GM18520 (cell line): ENCODE data around the gene CCDC107.

ENCODE experiments used
- ATAC-seq: cut with Tn5 transposase; IDR thresholded peaks from one replicate; pipeline ENCODE4 v1.9.1; 2021; ENCODE audit not compliant: unreplicated experiment

Gene CCDC107

DNA sequence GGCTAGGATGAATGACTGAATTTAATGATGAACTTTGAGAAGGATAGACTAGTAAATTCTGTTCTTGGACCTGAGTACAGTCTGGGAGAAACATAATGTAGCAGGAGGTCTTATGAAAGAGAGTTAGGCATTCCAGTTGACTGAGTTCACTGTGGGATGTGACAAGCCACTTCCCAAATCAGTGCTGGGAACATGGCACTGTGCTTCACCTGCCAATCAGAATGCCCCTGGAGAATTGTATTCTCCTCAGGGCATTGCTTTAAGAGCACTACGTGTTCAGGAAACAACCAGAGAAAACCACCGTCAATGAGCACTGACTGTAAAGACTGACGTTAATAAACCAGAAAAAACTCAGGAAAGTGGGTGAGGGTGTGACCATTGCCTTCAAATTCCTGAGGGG lies 1.2 kb downstream of the CCDC107 start:
- ATAC-seq: no peak

DNA sequence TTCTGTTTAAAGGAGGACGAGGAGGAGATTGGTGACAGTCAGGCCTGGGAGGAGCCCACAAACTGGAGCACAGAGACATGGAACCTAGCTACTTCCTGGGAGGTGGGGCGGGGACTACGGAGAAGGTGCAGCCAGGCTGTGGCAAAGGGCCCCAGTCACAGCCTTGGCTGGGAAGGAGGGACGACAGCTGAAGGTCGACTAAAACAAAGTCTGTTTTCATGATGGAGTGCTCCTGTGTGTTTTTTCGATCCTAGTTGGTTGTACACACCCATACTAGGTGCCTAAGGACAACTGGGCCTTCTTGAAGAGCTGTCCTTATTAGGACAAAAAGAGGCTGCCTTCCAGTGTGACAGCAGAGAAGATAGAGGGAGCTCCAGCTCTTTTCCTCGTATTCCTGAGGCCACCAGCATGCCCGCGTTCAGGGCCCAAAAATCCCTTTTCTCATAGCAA lies 2.9 kb downstream of the CCDC107 start:
- no peak for ATAC-seq

- no peak for ATAC-seq
Measured at GRCh38 chr9:35661756-35662350, 3.8 kb downstream of the CCDC107 start.

- ATAC-seq: no peak
Measured at GRCh38 chr9:35662437-35662836, 4.3 kb downstream of the CCDC107 start.

GRCh38 chr9:35664531-35665470 lies 6.7 kb downstream of the CCDC107 start, which contains the start of gene ARHGEF39:
Gene ARHGEF39, minus strand, starts transcription at chr9:35665195. Its CDS starts 26 bp downstream, at chr9:35665169.
- peak; percentile 72 for ATAC-seq

GRCh38 chr9:35665471-35665818 lies 7.4 kb downstream of the CCDC107 start:
- no peak for ATAC-seq

DNA sequence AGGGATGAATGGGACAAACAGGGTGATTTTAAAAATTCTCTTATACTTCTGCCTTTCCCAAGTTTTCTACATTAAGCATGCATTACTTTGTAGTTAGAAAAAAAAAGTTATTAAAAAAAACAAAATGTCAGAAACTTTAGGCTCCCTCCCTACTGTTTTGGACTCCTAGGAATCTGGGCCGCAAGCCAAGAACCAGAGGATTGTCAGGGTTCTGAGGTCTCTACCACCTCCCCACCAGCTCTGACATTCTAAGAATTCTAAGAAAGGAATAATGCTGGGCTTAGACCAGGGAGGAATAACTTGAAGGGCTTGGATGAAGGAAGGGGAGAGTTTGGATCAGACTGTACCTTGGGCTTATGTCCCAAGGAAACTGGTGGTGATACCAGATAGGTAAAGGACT lies 8.0 kb downstream of the CCDC107 start:
- no peak for ATAC-seq

- ATAC-seq: no peak
Measured at GRCh38 chr9:35666549-35666948, 8.5 kb downstream of the CCDC107 start.

DNA sequence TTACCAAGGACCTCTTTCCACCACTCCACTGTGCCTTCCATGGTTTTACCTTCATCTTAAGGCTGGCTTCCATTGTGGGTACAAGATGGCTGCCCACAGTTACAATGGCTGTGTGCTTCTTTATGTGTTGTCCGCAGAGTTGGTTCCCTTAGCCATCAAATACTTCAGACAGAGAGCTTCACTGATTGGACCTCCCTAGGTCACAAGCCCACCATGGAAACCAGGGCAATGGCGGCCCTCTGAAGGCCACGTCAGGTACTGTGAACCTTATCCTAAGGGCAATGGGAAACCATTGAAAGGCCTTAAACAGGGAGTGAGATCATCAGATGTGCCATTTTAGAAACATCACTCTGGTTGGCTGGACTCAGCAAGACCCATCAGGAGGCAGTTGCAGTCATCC lies 9.8 kb downstream of the CCDC107 start:
- no peak for ATAC-seq

- ATAC-seq: no peak
Measured at GRCh38 chr9:35669331-35670145, 11.4 kb downstream of the CCDC107 start.

DNA sequence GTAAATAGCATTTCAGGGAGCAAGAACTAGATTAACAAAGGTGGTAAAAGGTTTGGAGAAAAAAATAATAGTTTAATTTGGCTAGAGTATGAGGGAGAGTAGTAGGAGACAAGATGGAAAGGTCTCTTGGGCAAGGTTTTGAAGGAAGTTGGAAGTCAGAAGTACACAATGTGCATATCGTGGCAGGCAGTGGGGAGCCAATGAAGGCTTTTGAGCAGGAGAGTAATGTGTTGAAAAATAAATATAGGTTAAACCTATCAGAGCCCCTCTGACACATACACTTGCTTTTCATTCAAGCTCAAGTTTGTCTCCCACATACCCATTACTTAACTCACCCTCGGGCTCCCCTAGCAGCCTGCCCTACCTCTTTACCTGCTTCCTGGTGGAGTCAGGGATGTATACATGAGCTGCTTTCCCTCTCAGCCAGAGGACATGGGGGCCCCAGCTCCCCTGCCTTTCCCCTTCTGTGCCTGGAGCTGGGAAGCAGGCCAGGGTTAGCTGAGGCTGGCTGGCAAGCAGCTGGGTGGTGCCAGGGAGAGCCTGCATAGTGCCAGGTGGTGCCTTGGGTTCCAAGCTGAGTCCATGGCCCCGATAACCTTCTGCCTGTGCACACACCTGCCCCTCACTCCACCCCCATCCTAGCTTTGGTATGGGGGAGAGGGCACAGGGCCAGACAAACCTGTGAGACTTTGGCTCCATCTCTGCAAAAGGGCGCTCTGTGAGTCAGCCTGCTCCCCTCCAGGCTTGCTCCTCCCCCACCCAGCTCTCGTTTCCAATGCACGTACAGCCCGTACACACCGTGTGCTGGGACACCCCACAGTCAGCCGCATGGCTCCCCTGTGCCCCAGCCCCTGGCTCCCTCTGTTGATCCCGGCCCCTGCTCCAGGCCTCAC lies 15.3 kb downstream of the CCDC107 start, which contains the start of gene CA9:
Gene CA9 (plus strand): TSS at position 797 of the 893 bp plus-strand sequence. CDS start 32 bp downstream, at position 829.
- ATAC-seq: no peak

DNA sequence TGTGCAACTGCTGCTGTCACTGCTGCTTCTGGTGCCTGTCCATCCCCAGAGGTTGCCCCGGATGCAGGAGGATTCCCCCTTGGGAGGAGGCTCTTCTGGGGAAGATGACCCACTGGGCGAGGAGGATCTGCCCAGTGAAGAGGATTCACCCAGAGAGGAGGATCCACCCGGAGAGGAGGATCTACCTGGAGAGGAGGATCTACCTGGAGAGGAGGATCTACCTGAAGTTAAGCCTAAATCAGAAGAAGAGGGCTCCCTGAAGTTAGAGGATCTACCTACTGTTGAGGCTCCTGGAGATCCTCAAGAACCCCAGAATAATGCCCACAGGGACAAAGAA lies 15.9 kb downstream of the CCDC107 start:
- ATAC-seq: no peak

GRCh38 chr9:35675204-35675603 lies 17.1 kb downstream of the CCDC107 start:
- ATAC-seq: no peak

DNA sequence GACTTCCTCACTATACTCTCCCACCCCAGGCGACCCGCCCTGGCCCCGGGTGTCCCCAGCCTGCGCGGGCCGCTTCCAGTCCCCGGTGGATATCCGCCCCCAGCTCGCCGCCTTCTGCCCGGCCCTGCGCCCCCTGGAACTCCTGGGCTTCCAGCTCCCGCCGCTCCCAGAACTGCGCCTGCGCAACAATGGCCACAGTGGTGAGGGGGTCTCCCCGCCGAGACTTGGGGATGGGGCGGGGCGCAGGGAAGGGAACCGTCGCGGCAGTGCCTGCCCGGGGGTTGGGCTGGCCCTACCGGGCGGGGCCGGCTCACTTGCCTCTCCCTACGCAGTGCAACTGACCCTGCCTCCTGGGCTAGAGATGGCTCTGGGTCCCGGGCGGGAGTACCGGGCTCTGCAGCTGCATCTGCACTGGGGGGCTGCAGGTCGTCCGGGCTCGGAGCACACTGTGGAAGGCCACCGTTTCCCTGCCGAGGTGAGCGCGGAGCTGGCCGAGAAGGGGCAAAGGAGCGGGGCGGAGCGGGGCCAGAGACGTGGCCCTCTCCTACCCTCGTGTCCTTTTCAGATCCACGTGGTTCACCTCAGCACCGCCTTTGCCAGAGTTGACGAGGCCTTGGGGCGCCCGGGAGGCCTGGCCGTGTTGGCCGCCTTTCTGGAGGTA lies 17.8 kb downstream of the CCDC107 start:
- ATAC-seq: no peak

- no peak for ATAC-seq
Measured at GRCh38 chr9:35679091-35679490, 21.0 kb downstream of the CCDC107 start.

GRCh38 chr9:35679766-35680330 lies 21.8 kb downstream of the CCDC107 start:
- ATAC-seq: no peak

DNA sequence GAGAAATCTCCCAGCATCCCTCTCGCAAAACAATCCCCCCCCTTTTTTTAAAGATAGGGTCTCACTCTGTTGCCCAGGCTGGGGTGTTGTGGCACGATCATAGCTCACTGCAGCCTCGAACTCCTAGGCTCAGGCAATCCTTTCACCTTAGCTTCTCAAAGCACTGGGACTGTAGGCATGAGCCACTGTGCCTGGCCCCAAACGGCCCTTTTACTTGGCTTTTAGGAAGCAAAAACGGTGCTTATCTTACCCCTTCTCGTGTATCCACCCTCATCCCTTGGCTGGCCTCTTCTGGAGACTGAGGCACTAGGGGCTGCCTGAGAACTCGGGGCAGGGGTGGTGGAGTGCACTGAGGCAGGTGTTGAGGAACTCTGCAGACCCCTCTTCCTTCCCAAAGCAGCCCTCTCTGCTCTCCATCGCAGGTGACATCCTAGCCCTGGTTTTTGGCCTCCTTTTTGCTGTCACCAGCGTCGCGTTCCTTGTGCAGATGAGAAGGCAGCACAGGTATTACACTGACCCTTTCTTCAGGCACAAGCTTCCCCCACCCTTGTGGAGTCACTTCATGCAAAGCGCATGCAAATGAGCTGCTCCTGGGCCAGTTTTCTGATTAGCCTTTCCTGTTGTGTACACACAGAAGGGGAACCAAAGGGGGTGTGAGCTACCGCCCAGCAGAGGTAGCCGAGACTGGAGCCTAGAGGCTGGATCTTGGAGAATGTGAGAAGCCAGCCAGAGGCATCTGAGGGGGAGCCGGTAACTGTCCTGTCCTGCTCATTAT lies 22.4 kb downstream of the CCDC107 start:
- ATAC-seq: peak; percentile 75

GRCh38 chr9:35681341-35682002 lies 23.4 kb downstream of the CCDC107 start:
- no peak for ATAC-seq
